ENCODE measurements around the gene PAXX.

PAXX gene

GRCh38 chr9:136953771-136954269 is 38.4 kb upstream of the PAXX start:
- DNase-seq, result no peak

- no peak for DNase-seq
Measured at GRCh38 chr9:136954270-136955083, 37.7 kb upstream of the PAXX start.

GRCh38 chr9:136955202-136955942 is 36.9 kb upstream of the PAXX start:
- no peak for DNase-seq

- no peak for DNase-seq
Measured at GRCh38 chr9:136955943-136956335, 36.3 kb upstream of the PAXX start.

- DNase-seq, result no peak
Measured at GRCh38 chr9:136956604-136957003, 35.6 kb upstream of the PAXX start.

- DNase-seq, result no peak
Measured at GRCh38 chr9:136957461-136957860, 34.8 kb upstream of the PAXX start.

- no peak for DNase-seq
Measured at GRCh38 chr9:136957901-136958300, 34.3 kb upstream of the PAXX start.

- no peak for DNase-seq
Measured at GRCh38 chr9:136958473-136958872, 33.7 kb upstream of the PAXX start.

- DNase-seq, result no peak
Measured at GRCh38 chr9:136958898-136959850, 33.0 kb upstream of the PAXX start.

- DNase-seq, result no peak
Measured at GRCh38 chr9:136960212-136960937, 31.8 kb upstream of the PAXX start.

GRCh38 chr9:136960938-136961275 is 31.3 kb upstream of the PAXX start:
- DNase-seq, result no peak

GRCh38 chr9:136961279-136962065 is 30.8 kb upstream of the PAXX start:
- no peak for DNase-seq

- DNase-seq, result no peak
Measured at GRCh38 chr9:136962163-136962562, 30.1 kb upstream of the PAXX start.

GRCh38 chr9:136962701-136963248 is 29.4 kb upstream of the PAXX start:
- DNase-seq, result no peak

- DNase-seq, result no peak
Measured at GRCh38 chr9:136963341-136963740, 28.9 kb upstream of the PAXX start.

GRCh38 chr9:136963751-136964150 is 28.5 kb upstream of the PAXX start:
- DNase-seq, result no peak

- no peak for DNase-seq
Measured at GRCh38 chr9:136964171-136964689, 28.0 kb upstream of the PAXX start.

GRCh38 chr9:136964833-136965422 is 27.3 kb upstream of the PAXX start:
- no peak for DNase-seq

- no peak for DNase-seq
Measured at GRCh38 chr9:136965771-136966484, 26.3 kb upstream of the PAXX start.

Measured in NCI-H1436 treated with DMSO at 0.1 percent for 48 hours (cell line).